ENCODE measurements around the gene DIRAS1. TPM values are rescaled to one million over a fixed set of nuclear protein-coding genes. Genes with fewer than 3 reads are reported as not detected.
"Not testable (repeated sequence)": the region's sequence is repeated elsewhere in the genome, so short reads cannot be mapped to it uniquely, and the experiment has no call there.

Gene DIRAS1
- total RNA-seq, 2 experiments from 2014 or later = 0.17 TPM; not detected in 1

DNA sequence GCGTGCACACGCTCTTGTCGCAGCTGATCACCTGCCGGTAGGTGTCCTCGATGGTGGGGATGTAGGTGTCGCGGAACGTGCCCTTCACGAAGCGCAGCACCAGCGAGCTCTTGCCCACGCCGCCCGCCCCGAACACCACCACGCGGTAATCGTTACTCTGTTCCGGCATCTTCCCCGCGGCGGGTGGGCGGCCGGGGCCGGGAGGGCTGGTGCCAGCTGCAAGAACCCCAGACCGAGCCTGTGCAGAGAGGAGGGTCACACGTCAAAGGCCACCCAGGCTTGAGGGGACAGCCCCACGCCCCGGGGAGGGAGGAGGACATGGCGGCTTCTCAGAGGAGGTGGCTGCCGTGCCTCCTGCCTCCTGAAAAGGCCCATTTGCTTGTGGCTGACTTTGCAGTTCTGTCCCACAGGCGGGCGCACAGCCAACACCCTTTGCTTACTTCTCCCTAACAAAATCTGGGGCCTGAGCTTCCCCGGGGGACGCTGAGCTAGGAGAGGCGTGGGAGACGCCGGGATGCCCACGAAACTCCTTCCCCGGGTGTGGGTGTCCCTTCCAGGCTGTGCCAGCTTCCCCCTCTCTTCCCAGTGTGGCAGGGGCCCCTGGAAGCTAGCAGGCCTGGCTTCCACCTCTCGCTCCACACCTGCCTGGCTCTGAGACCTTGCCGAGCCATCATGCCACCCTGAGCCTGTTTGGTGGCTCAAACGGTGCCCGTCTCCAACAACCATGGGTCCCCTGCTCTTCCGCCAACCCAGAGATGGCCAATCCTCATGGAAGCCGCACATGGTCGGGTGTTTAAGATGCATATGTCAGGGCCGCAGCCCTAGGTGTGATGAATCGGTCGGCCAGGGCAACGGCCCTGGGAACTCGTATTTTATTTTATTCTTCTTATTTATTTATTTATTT, 3.3 kb downstream of the DIRAS1 start:
- POLR2A ChIA-PET = no interaction called here
- CTCF ChIA-PET = interaction anchor here (0.8 kb wide), 1 partner anchor 160 kb away, joined by 4 read pairs; no protein-coding TSS in a partner anchor

DNA sequence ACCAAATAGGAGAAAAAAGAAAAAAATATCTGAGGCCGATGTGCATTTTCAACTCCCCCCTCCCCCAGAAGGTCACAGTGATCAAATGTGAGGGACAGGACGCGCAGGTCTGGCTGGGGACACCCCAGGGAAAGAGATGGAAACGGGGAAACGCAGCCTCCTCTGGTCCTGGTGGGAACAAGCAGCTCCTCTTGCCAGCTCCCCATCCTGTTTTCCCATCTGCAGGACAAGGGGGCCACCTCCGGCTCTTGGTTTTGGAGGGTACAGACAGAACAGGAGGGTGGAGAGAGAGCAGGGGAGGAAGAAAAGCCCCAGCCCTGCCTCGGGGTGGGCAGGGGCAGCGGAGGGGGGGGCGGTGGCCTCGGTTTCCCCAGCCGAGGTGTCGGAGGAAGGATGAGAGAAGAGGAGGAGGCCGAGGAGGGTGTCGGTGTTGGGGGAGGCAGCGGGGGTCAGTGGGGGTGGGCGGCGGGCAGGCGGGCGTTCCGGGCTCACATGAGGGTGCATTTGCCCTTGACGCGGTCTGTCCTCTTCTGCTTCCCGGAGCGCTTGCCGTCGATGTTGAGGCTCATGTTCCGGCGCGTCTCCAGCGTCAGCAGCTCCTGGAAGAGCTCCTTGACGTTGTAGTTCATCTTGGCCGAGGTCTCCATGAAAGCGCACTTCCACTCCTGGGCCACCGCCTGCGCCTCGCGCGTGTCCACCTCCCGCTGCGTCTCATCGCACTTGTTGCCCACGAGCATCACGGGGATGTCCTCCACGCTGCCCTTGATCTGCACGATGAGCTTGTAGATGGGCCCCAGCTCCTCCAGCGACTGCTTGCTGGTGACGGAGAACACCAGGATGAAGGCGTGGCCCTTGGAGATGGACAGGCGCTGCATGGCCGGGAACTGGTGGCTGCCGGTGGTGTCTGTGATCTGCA, 4.2 kb downstream of the DIRAS1 start:
- CTCF ChIA-PET = interaction anchor here (0.8 kb wide), 1 partner anchor 159 kb away, joined by 4 read pairs; no protein-coding TSS in a partner anchor
- POLR2A ChIA-PET = no interaction called here

DNA sequence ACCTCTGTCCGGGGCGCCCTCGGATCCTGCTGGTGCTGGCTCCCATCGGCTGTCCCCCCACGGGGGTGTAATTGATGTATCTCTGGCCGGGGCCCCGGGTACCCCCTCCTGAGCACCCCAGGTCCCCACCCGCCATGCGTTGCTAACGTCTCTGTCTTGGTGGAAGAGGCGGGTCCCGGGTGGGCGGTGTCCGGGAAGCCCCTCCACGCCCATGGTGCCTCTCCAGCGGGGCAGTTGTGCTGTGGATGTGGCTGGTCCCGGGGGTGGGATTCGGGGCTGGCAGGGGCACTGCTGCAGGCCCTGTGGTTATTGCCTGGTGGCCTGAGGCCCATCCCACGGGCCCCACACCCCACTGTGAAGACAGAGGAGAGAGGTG, 4.9 kb downstream of the DIRAS1 start:
- POLR2A ChIA-PET = no interaction called here
- CTCF ChIA-PET = no interaction called here

DNA sequence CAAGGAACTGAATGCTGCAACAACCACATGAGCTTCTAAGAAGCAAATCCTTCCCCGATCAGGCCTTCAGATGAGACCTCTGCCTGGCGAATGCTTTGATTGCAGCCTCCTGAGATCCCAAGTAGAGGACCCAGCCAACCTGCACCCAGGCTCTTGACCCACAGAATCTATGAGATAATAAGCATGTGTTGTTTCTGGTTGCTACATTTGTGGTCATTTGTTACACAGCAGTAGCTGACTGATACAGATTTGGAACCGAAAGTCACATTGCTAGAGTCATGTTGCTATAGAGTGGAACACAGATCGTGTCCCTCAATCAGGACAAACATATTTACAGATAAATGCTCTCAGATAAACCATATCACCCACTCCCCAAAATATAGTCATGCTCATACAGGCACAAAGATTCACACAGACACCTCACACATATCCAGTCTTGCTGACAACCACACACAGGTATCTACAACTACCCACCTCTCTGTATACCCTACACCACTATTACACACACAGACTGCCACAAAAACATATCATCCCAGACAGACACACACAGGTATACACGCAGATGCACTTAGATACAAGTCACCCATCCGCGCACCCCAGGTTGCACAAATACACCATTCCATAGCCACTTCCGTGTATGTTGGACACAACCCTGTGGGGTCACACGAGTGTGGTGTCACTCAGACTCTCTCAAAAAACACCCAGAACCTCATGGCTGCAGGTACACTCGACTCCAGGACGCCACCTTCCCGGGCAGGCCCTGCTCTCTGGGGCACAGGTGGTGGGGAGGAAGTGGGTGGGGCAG, 5.5 kb downstream of the DIRAS1 start:
- CTCF ChIA-PET = interaction anchor here (0.6 kb wide), 1 partner anchor 288 kb away, joined by 3 read pairs; the partner anchor contains the start of gene TIMM13

DNA sequence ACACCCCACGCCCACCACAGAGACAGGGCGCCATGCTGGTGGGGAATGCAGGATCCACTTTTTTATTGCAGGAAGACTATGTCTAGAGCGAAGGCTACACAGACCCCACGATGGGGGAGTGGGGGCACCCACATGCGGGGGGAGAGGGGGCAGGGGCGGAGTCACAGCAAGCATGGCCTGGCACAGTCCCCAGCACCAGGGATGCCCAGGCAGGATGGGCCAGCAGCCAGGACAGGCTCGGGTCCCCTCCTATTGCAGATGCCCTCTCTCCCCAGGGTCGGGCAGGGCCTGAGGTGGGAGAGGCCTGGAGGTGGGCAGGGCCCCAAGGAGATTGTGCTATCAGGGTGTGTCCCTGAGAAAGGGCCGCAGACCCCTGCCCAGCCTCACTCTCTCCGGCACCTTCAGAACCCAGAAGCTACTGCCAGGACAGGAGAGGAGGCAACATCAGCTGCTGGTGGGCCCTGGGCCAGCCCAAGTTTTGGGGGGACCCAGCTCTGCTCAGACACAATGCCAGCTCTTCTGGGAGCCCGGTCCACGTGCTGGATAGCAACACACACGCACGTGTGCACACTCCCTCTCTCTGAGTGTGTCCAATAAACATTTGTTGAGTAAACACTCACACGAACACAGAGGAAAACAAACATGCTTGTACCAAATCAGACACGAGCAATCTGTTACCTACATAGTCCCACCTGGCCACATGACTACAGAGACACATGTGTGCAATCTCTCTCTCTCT, 6.5 kb downstream of the DIRAS1 start:
- ChIA-PET POLR2A (no interaction called here), CTCF (interaction anchor here (0.6 kb wide), 1 partner anchor 287 kb away, joined by 3 read pairs; the partner anchor contains the start of gene TIMM13)

More for the DNA sequence above, 5.5 kb downstream of the DIRAS1 start:
- POLR2A ChIA-PET = no interaction called here

DNA sequence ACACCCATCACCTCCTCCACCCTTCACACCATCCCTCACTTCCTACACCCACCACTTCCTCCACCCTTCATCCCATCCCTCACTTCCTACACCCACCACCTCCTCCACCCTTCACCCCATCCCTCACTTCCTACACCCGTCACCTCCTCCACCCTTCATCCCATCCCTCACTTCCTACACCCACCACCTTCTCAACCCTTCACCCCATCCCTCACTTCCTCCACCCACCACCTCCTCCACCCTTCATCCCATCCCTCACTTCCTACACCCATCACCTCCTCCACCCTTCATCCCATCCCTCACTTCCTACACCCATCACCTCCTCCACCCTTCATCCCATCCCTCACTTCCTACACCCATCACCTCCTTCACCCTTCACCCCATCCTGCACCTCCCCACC, 7.1 kb downstream of the DIRAS1 start:
- CTCF ChIA-PET, POLR2A ChIA-PET: not testable (repeated sequence)

DNA sequence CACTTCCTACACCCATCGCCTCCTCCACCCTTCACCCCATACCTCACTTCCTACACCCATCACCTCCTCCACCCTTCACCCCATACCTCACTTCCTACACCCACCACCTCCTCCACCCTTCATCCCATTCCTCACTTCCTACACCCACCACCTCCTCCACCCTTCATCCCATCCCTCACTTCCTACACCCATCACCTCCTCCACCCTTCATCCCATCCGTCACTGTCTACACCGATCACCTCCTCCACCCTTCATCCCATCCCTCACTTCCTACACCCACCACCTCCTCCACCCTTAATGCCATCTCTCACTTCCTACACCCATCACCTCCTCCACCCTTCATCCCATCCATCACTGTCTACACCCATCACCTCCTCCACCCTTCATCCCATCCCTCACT, 8.0 kb downstream of the DIRAS1 start:
- CTCF ChIA-PET, POLR2A ChIA-PET: not testable (repeated sequence)

DNA sequence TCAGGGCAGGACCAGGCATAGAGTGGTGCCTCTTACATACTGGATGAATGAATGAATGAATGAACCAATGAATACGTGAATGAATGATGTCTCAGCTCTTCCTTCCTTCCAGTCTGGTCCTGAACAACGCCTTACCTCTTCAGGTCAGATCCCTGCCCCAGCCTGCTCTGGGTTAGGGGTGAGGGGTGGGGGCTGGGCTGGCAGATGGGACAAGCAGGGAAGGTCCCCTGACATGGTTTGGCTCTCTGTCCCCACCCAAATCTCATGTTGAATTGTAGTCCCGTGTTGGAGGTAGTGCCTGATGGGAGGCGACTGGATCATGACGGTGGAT, 9.3 kb downstream of the DIRAS1 start:
- ChIA-PET CTCF (no interaction called here), POLR2A (no interaction called here)

DNA sequence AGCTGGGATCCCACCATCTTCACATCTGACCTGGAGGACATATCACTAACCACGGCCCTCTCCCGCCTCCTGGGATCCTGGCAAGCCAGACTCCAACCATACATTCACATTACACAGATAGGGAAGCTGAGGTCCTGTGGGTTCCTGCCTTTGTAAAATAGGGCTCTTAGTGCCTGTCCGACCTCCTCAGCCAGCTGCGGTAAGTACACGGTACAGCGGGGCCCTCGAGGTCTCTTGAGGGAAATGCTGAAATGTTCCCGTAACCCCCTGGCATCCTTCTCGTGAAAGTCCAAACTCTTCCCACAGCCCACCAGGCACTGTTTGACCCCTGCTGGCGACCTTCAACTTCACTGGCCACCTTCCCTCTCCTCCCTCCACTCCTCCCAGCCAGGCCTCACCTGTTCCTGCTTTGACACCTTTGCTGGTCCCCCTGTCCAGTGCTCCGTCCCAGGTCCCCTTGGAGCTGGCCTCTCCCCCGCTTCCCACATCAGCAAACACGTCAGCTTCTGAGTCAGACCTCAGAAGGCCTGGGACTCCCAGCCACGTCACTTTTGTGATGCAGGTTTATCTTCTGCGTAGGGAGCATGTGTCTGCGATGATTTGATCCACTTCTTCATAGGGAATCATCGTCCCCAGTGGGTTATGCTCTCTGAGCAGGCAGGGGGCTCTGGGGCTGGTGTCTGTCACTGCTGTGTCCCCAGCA, 9.8 kb downstream of the DIRAS1 start:
- CTCF ChIA-PET = no interaction called here
- POLR2A ChIA-PET = no interaction called here

DNA sequence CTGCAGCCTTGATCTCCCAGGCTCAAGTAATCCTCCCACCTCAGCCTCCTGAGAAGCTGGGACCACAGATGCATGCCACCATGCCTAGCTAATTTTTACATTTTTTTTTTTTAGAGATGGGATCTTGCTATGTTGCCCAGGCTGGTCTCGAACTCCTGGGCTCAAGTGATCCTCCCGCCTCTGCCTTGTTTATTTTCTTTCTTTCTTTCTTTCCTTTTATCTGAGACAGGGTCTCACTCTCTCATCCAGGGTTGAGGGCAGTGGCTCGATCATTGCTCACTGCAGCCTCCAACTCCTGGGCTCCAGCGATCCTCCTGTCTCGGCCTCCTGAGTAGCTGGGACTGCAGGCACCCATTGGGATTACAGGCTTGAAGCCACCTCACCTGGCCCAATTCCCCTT, 14.9 kb downstream of the DIRAS1 start:
- ChIA-PET CTCF (no interaction called here), POLR2A (no interaction called here)

DNA sequence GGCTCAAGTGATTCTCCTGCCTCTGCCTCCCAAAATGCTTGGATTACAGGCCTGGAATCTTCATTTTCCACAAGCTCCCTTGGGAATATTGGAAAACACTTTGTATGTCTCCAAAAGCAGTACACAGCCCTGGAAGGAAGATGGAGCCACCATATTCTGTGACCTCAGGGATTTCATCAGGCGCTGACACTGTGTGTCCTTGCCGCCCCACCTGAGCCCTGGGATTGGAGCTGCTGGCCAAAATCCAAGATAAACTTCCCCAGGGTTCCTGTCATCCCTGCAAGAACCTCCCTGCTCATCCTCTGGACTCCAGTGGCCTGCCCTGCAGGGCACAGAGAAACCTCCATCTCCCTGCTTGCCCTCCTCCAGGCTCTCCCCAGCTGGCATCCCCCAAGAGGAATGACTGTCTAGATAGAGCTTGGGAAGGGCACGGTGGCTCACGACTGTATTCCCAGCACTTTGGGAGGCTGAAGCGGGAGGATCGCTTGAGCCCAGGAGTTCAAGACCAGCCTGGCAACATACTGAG, 17.4 kb downstream of the DIRAS1 start:
- ChIA-PET CTCF (interaction anchor here (0.6 to 1.5 kb wide), 2 partner anchors 41 to 259 kb away, joined by 3 to 4 read pairs; no protein-coding TSS in a partner anchor), POLR2A (interaction anchor here (0.5 kb wide), 1 partner anchor 651 kb away, joined by 4 read pairs; no protein-coding TSS in a partner anchor)

DNA sequence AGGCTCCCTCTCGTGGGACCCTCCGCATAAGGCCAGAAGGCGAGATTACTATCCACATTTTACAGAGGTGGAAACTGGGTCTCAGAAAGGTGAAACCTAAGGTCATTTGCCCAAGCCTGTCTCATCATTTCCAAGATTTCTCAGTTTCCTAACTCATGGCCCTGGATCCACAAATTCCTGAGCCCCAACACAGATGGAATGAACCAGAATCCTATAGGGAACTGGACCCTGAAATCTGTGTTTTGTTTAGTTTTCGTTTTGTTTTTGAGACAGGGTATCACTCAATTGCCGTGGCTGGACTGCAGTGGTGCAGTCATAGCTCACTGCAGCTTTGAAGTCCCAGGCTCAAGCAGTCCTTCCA, 18.1 kb downstream of the DIRAS1 start:
- POLR2A ChIA-PET = interaction anchor here (0.5 kb wide), 1 partner anchor 650 kb away, joined by 4 read pairs; no protein-coding TSS in a partner anchor
- CTCF ChIA-PET = interaction anchor here (0.6 to 1.5 kb wide), 2 partner anchors 41 to 260 kb away, joined by 3 to 4 read pairs; no protein-coding TSS in a partner anchor

DNA sequence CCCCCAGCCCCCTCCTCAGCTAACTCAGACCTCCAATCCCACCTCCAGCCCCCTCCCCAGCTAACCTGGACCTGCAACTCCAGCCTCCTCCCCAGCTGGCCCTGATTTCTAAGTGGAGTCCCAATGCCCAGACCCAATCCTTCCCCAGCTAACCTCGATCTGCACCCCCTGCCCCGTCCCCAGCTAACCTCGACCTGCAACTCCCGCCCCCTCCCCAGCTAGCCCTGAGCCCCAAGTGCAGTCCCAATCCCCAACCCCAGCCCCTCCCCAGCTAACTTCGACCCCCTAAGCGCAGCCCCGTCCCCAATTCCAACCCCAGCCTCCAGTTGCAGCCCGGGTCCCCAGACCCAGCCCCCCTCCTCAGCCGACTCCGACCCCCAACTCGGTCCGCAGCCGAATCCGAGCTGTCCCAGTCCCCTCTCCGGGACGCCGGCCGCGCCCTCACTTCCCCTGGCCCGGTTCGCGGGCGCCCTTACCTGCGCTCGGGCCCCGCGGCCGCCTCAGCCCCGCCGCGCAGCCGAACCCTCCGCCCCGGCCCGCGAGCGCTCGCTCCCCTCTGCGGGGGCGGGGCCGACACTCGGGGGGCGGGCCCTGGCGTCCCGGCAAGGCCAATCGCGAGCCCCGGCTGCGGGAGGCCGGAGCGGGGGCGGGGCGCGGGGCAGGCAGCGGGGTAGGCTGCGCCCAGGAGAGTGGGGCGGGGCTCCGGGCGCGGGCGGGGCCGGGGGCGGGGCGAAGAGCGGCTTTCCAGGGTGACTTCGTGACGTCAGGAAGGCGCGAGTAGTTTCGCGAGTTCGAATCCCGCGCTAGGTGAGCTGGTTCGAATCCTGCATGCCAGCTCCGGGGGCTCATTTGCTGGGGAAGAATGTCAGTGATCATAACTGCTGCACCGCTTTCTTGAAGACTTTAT, 18.7 kb downstream of the DIRAS1 start, which contains the start of gene GNG7:
TSS of gene GNG7 (minus strand) at position 525 of the 907 bp plus-strand sequence. CDS start 182,006 bp downstream, outside the sequence.
- ChIA-PET CTCF (interaction anchor here (1.2 kb wide), 1 partner anchor 54 kb away, joined by 7 read pairs; no protein-coding TSS in a partner anchor), POLR2A (no interaction called here)

DNA sequence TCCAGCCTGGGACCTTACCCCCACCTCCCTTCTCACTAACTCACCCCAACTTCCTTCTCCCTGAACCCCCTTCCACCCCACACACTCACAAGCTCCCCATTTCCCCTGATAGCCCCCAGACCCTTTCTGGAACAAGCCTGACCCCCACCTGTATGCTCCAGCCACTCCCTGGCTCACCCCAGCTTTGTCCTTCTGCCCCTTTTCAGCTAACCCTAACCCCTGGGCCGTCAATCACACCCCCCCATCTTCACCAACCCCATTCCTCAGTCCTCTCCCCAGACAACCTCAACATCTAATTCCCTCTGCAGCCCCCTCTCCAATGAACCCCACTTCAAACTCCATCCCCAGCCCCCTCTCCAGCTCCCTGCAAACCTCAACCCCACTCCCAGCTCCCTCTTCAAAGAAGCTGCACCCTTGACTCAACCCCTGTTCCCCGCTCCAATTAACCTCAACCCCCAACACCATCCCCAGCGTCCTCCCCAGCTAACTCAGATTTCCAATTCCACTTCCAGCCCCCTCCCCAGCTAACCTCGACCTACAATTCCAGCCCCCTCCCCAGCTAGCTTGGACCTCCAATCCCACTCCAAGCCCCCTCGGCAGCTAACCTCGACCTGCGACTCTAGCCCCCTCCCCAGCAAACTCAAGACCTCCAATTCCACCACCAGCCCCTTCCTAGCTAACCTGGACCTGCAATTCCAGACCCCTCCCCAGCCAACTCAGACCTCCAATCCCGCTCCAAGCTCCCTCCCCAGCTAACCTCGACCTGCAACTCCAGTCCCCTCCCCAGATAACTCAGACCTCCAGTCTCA, 19.6 kb downstream of the DIRAS1 start:
- ChIA-PET POLR2A (no interaction called here), CTCF (interaction anchor here (0.5 to 1.2 kb wide), 2 partner anchors 53 to 242 kb away, joined by 6 to 7 read pairs; no protein-coding TSS in a partner anchor)

DNA sequence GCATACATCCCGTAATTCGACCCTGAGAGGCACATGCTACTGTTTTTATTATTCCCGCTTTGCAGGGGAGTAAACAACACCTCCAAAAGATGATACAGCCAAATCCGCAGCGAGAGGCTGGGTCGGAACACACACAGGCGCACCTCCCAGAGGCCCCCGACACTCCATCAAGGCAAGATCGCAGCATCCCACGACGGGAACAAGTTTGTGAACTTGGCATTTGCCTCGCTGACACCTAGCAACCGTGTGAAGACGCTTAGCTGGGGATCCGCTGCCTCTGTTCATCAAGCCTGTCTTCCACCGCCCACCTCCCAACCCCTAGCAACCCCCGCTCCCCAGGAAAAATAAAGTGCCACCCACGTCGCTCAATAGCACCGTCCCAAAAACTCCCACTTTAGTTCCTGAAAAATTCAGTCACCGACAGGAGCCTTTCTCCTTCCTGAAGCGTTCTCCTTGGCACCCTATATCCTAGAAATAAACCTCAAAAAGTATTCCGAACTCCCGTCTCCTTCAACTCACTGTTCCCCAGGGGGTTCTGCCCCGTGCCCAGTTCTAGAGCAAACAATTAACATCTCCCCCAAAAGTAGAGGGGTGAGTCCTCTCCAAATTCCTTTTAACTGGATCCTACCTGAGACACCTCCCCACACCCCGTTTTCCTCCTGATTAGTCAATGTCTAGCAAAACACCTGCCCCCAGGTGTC, 20.4 kb downstream of the DIRAS1 start:
- POLR2A ChIA-PET = no interaction called here
- CTCF ChIA-PET = interaction anchor here (0.5 to 1.2 kb wide), 3 partner anchors 52 to 242 kb away, joined by 3 to 7 read pairs (median 6); no protein-coding TSS in a partner anchor

Data from activated CD8-positive, alpha-beta memory T cell treated with anti-CD3 and anti-CD28 coated beads for 36 hours (primary cell).